VCaP (cell line): ENCODE data around the gene HEBP1.
A peak's percentile ranks its signal among the peaks of the same experiment; 100 is the strongest.

ENCODE experiments used
- H3K27ac ChIP-seq: fragments of 450-650 bp; 2 replicates; pipeline ENCODE4 v1.5.1; 2017
- TF ChIP-seq, protein P1 (sequence below): fragments of 450-650 bp; conservative IDR thresholded peaks from 2 replicates; pipeline ENCODE4 v1.5.1; 2017; ENCODE audit warnings: mild to moderate bottlenecking, moderate library complexity

Gene HEBP1

DNA sequence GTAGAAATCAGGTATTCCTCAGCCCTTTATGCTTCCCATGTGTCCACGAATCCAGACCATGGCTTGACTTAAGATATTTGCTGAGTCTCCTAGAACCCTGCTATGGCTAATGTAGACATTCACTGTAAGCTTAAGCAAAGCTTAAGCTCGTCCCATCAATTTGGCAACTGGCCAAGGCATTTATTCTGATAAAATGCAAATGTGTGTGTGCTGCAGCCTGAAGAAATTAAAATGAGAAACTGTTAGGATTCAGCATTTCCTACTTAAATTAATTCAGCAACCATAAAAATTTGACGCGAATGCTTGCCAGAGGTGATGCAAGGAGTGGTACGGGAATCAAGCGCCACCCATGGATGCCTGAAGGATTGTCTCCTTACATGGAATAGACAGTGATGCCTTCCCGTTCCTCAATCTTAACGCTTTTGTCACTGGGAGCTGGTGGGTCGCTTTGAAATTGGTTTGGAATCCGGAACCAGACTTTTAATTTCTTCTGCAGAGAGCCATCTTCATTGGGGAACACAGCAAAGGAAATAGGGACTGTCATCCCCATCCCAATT, 13.2 kb downstream of the HEBP1 start:
- H3K27ac ChIP-seq, result no peak overlapping the region
- TF ChIP-seq, protein P1, sequence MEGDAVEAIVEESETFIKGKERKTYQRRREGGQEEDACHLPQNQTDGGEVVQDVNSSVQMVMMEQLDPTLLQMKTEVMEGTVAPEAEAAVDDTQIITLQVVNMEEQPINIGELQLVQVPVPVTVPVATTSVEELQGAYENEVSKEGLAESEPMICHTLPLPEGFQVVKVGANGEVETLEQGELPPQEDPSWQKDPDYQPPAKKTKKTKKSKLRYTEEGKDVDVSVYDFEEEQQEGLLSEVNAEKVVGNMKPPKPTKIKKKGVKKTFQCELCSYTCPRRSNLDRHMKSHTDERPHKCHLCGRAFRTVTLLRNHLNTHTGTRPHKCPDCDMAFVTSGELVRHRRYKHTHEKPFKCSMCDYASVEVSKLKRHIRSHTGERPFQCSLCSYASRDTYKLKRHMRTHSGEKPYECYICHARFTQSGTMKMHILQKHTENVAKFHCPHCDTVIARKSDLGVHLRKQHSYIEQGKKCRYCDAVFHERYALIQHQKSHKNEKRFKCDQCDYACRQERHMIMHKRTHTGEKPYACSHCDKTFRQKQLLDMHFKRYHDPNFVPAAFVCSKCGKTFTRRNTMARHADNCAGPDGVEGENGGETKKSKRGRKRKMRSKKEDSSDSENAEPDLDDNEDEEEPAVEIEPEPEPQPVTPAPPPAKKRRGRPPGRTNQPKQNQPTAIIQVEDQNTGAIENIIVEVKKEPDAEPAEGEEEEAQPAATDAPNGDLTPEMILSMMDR, result no peak

DNA sequence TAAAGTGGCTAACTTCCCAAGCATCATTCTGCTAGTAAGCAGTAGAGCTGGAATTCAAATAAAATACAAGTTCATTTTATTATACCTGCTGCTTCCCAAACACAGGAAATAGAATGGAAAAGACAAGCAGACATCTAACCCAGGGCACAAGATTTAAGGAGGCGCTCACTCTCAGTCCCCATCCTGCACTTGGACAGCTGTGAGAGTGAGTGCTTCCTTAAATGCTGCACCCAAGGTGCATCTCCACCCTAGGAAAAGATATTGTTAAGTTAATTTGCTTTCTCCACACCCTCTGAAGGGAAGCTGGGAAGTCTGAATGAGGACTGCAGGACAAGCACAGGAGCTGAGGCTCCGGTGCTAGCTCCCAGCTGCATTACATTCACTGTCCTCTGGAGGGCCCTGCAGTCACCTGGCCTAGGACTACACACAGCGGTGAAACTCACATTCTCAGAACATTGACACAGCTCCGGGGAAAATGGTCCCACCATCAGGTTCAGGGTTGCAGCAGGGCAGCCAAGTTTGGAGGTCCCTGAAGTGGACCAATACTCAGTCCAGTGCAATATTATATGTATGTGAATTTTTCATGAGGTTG, 14.2 kb downstream of the HEBP1 start:
- TF ChIP-seq, protein P1, result peak; percentile 66
- no peak overlapping the region for H3K27ac ChIP-seq

- TF ChIP-seq, protein P1, result no peak
- H3K27ac ChIP-seq, result no peak overlapping the region
These were observed 15.9 kb downstream of the HEBP1 start for GRCh38 chr12:12984149-12984548.

- H3K27ac ChIP-seq, result no peak overlapping the region
- TF ChIP-seq, protein P1, result peak; percentile 87
These were observed 16.5 kb downstream of the HEBP1 start for GRCh38 chr12:12983420-12984035.

DNA sequence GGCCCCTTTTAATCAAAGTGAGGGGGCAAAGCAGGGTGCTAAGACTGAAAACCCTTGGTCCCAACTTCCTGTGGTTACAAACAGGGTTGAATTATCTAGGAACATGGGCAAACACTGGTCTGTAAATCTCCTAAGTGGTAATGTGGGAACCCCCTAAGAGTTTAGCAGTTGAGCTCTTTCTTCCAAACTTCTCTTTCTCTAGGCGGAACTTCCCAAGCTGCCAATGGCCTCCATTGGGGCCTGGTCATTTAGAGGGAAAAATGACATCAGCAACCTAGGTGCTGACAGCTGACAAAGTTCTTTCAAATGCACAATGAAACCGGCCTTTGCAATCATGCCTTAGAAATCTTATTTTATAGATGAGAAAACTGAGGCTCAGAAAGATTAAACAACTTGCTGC, 17.7 kb downstream of the HEBP1 start:
- no peak overlapping the region for H3K27ac ChIP-seq
- TF ChIP-seq, protein P1, result no peak

DNA sequence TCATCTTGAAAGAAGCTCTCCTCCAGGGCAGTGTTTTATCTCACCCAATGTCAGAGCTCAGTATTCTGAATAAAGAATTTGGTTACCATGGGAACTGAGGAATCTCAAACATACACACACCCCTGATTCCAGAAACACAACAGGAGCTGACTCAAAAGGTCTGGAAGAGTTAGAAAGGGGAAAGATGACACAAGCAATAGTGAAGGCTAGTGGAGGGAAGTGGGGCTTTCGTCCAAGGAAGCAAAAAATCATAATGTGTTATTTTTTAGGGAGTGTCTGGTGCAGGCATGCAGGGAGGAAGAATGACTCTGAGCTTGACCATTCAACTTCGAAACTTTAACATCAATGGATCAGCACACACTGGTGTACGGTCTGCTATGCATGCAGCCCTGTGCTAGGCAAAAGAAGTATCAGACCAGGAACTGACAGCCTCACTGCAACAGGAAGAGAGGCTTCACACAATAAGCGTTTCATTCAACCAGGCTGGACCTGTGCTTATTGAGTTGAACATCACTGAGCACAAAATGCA, 20.3 kb downstream of the HEBP1 start:
- H3K27ac ChIP-seq, result no peak overlapping the region

GRCh38 chr12:12979126-12979525, 20.9 kb downstream of the HEBP1 start:
- H3K27ac ChIP-seq, result no peak overlapping the region
- TF ChIP-seq, protein P1, result no peak

More for the DNA sequence above, 20.3 kb downstream of the HEBP1 start:
- TF ChIP-seq, protein P1, result no peak
